GM18951 (cell line): ENCODE measurements around the gene DPP9.

Source experiments
- POLR2A ChIP-seq: IDR thresholded peaks from 4 replicates; pipeline ENCODE4 v1.6.1; 2011; ENCODE audit warnings: mild to moderate bottlenecking; ENCODE audit not compliant: insufficient read length, insufficient read depth; ENCODE audit errors: extremely low read depth
- in situ Hi-C: fragments of 300-500 bp; cut with MboI; formaldehyde crosslinking; loops from one replicate; pipeline ENCODE4 v1.12.0; 2022; ENCODE audit warnings: low sequenced_read_pairs, mixed read lengths, inconsistent platforms; ENCODE audit not compliant: unreplicated experiment

DPP9 gene

GRCh38 chr19:4711211-4711610, 12.4 kb downstream of the DPP9 start:
- in situ Hi-C loops: no loop called here
- no peak for TF ChIP-seq POLR2A

- in situ Hi-C loops: no loop called here
- no peak for TF ChIP-seq POLR2A
Measured at GRCh38 chr19:4710281-4710600, 13.4 kb downstream of the DPP9 start.

- no peak for TF ChIP-seq POLR2A
- in situ Hi-C loops: no loop called here
Measured at GRCh38 chr19:4709440-4710280, 14.0 kb downstream of the DPP9 start.

- in situ Hi-C loops: no loop called here
Measured at GRCh38 chr19:4707956-4708650, 15.5 kb downstream of the DPP9 start.

GRCh38 chr19:4707322-4707721, 16.3 kb downstream of the DPP9 start:
- TF ChIP-seq POLR2A: no peak
- in situ Hi-C loops: no loop called here

More at GRCh38 chr19:4707956-4708650, 15.5 kb downstream of the DPP9 start:
- no peak for TF ChIP-seq POLR2A

- TF ChIP-seq POLR2A: no peak
- in situ Hi-C loops: no loop called here
Measured at GRCh38 chr19:4705413-4706131, 18.1 kb downstream of the DPP9 start.

GRCh38 chr19:4704317-4704673, 19.3 kb downstream of the DPP9 start:
- in situ Hi-C loops: no loop called here
- TF ChIP-seq POLR2A: no peak

- no peak for TF ChIP-seq POLR2A
- in situ Hi-C loops: no loop called here
Measured at GRCh38 chr19:4703671-4704316, 19.8 kb downstream of the DPP9 start.

GRCh38 chr19:4702764-4703163, 20.9 kb downstream of the DPP9 start:
- in situ Hi-C loops: no loop called here
- no peak for TF ChIP-seq POLR2A

- in situ Hi-C loops: no loop called here
Measured at GRCh38 chr19:4701557-4701956, 22.1 kb downstream of the DPP9 start.

GRCh38 chr19:4700693-4700970, 23.0 kb downstream of the DPP9 start:
- TF ChIP-seq POLR2A: no peak
- in situ Hi-C loops: no loop called here

More at GRCh38 chr19:4701557-4701956, 22.1 kb downstream of the DPP9 start:
- TF ChIP-seq POLR2A: no peak

GRCh38 chr19:4699826-4700692, 23.6 kb downstream of the DPP9 start:
- in situ Hi-C loops: no loop called here
- no peak for TF ChIP-seq POLR2A

- no peak for TF ChIP-seq POLR2A
- in situ Hi-C loops: no loop called here
Measured at GRCh38 chr19:4697304-4697703, 26.3 kb downstream of the DPP9 start.

GRCh38 chr19:4695224-4695731, 28.4 kb downstream of the DPP9 start:
- TF ChIP-seq POLR2A: no peak
- in situ Hi-C loops: no loop called here
